Hepatocyte (in vitro differentiated cells): ENCODE measurements around the gene PHACTR3. TPM values are rescaled to one million over a fixed set of nuclear protein-coding genes. Genes with fewer than 3 reads are reported as not detected.
A peak's percentile ranks its signal among the peaks of the same experiment; 100 is the strongest.

Experiments used
- DNase-seq: peaks from one replicate; pipeline ENCODE4 v3.0.0-alpha.2; 2016; ENCODE audit warnings: low spot score
- H2AFZ ChIP-seq: fragments of 200-600 bp; sonication (generic); 2 replicates; pipeline ENCODE4 v1.6.0; 2016; ENCODE audit warnings: antibody characterized with exemption, mild to moderate bottlenecking
- H3K27ac ChIP-seq: fragments of 200-600 bp; sonication (generic); 2 replicates; pipeline ENCODE4 v1.5.1; 2016; ENCODE audit warnings: mild to moderate bottlenecking
- H3K27me3 ChIP-seq: fragments of 200-600 bp; sonication (generic); 2 replicates; pipeline ENCODE4 v1.6.1; 2016
- H3K36me3 ChIP-seq: fragments of 200-600 bp; sonication (generic); replicated peaks from 2 replicates; pipeline ENCODE4 v1.5.1; 2016; ENCODE audit warnings: low read depth; ENCODE audit not compliant: insufficient read depth
- H3K4me1 ChIP-seq: fragments of 200-600 bp; sonication (generic); 2 replicates; pipeline ENCODE4 v1.5.1; 2016; ENCODE audit warnings: mild to moderate bottlenecking, moderate library complexity; ENCODE audit not compliant: insufficient read depth
- H3K4me2 ChIP-seq: fragments of 200-600 bp; sonication (generic); 2 replicates; pipeline ENCODE4 v1.6.0; 2016
- H3K4me3 ChIP-seq: fragments of 200-600 bp; sonication (generic); 2 replicates; pipeline ENCODE4 v1.5.1; 2016; ENCODE audit warnings: mild to moderate bottlenecking
- H3K79me2 ChIP-seq: fragments of 200-600 bp; sonication (generic); 2 replicates; pipeline ENCODE4 v1.6.0; 2017; ENCODE audit warnings: mild to moderate bottlenecking
- H3K9me2 ChIP-seq: fragments of 200-600 bp; sonication (generic); replicated peaks from 2 replicates; pipeline ENCODE4 v1.6.0; 2017; ENCODE audit warnings: mild to moderate bottlenecking; ENCODE audit not compliant: insufficient read depth
- H3K9me3 ChIP-seq: fragments of 200-600 bp; sonication (generic); 2 replicates; pipeline ENCODE4 v1.5.1; 2016; ENCODE audit warnings: low read depth, mild to moderate bottlenecking
- H4K20me1 ChIP-seq: fragments of 200-600 bp; sonication (generic); 2 replicates; pipeline ENCODE4 v1.6.0; 2016; ENCODE audit warnings: mild to moderate bottlenecking; ENCODE audit not compliant: insufficient read depth, poor library complexity, severe bottlenecking
- EZH2 ChIP-seq: fragments of 200-600 bp; sonication (generic); IDR thresholded peaks from 2 replicates; pipeline ENCODE4 v1.6.1; 2016; ENCODE audit warnings: antibody characterized with exemption, mild to moderate bottlenecking, borderline replicate concordance
- EZH2phosphoT487 ChIP-seq: fragments of 200-600 bp; sonication (generic); IDR thresholded peaks from one replicate; pipeline ENCODE4 v1.6.1; 2018; ENCODE audit warnings: antibody characterized with exemption, mild to moderate bottlenecking, low read depth, moderate library complexity; ENCODE audit not compliant: unreplicated experiment, severe bottlenecking
- WGBS: methylation state at CpG from one replicate; pipeline ENCODE4 v1.1.6; 2016; ENCODE audit warnings: low lambda C conversion rate; ENCODE audit errors: missing lambda C conversion rate; 5-methylcytosine and 5-hydroxymethylcytosine counted together
- polyA plus RNA-seq: library from polyadenylated mRNA; unstranded; fragments of >200 nt; fragmentation: Nextera tagmentation; extraction: Ambion mirVana; gene quantifications from 2 replicates; pipeline ENCODE4 v1.2.1, GENCODE V29; 2016
- total RNA-seq: library from RNA; depleted of rRNA; stranded (reverse); fragments of >200 nt; gene quantifications from 2 replicates; pipeline ENCODE4 v1.2.3, GENCODE V29; 2014
- TF ChIP-seq, protein P1 (sequence below): fragments of 200-600 bp; sonication (generic); IDR thresholded peaks from 2 replicates; pipeline ENCODE4 v1.5.1; 2016; ENCODE audit warnings: antibody characterized with exemption, mild to moderate bottlenecking; ENCODE audit not compliant: poor library complexity

The PHACTR3 gene
- total and polyA plus RNA-seq, 2 experiments from 2014 or later, result 5.2 to 7.5 TPM

DNA sequence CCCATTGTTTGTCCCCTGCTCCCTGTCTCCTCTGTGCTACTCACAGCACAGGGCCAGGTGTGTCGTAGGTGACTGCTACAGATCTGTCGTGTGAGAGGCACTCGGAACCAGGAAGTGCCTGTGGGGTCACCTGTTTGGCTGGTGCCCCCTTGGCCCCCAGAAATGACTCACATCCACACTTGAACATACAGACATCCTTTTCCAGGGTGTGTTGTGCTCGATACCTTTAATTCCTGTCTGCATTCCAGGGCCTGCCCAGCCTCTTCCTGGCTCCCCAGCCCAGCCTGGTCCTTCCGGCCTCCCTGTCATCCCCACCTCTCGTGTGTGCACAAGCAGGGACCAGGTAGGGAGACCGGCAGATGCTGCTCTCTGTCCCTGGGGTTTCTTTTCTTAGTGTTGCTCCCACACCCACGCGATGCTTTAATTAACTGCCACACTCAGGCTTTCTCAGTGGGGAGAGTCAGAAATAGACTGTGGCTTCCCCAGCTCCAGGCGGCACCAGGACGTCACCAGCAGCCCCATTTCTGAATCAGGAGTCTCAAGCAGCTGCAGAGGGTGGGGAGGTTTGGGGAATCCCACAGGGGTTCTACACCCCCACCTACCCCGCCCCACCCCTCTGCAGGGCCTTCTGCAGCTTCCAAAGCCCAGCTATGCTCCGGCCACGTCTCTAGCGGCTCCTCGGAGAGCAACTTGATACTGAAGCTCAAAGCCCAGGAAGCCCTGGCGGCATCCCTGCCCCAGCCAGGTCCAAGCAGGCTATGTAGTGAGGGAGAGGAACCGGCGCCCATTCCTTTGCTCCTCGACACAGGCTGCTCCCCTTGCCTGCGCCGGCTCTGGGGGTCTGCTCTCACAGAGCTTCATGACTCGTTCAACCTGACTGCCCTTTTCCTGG is 226.9 kb downstream of the PHACTR3 start:
- TF ChIP-seq, protein P1, sequence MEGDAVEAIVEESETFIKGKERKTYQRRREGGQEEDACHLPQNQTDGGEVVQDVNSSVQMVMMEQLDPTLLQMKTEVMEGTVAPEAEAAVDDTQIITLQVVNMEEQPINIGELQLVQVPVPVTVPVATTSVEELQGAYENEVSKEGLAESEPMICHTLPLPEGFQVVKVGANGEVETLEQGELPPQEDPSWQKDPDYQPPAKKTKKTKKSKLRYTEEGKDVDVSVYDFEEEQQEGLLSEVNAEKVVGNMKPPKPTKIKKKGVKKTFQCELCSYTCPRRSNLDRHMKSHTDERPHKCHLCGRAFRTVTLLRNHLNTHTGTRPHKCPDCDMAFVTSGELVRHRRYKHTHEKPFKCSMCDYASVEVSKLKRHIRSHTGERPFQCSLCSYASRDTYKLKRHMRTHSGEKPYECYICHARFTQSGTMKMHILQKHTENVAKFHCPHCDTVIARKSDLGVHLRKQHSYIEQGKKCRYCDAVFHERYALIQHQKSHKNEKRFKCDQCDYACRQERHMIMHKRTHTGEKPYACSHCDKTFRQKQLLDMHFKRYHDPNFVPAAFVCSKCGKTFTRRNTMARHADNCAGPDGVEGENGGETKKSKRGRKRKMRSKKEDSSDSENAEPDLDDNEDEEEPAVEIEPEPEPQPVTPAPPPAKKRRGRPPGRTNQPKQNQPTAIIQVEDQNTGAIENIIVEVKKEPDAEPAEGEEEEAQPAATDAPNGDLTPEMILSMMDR, result no peak
- TF ChIP-seq EZH2, result no peak
- TF ChIP-seq EZH2phosphoT487, result no peak
- Histone ChIP-seq H3K4me2 (no peak overlapping the region), H4K20me1 (no peaks in the 10 kb centered on the region), H3K27ac (peak overlapping the region; percentile 78), H3K9me2 (no peaks in the 10 kb centered on the region), H3K4me1 (peaks cover 9% of the 10 kb centered on the region), H3K36me3 (no peaks in the 10 kb centered on the region), H2AFZ (no peak overlapping the region), H3K9me3 (no peaks in the 10 kb centered on the region), H3K4me3 (no peak overlapping the region), H3K79me2 (no peaks in the 10 kb centered on the region), H3K27me3 (no peaks in the 10 kb centered on the region)
- DNase-seq, result peak; percentile 78
- WGBS, result 75% methylated on average over 23 of the region's 23 CpGs

DNA sequence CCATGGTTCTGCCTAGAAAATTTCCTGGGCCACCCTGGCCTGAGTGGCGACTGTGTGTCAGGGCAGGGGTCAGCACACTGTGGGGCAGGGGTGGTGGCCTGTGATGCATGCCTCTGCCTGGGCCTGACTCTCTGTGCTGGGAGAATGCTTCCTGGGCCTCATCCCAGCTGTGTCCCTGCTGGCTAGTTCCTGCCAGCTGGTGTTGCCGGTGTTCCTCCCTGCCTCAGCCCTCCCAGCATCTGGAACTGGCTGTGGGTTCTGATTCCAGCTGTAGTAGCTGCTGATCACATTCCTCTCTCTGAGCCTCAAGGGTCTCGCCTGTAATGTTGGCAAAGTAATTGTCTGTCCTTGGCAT is 227.6 kb downstream of the PHACTR3 start:
- Histone ChIP-seq H4K20me1 (no peaks in the 10 kb centered on the region), H2AFZ (no peak overlapping the region), H3K27ac (peak overlapping the region; percentile 78), H3K27me3 (no peaks in the 10 kb centered on the region), H3K36me3 (no peaks in the 10 kb centered on the region), H3K9me2 (no peaks in the 10 kb centered on the region), H3K4me1 (peaks cover 9% of the 10 kb centered on the region), H3K79me2 (no peaks in the 10 kb centered on the region), H3K4me3 (no peak overlapping the region), H3K9me3 (no peaks in the 10 kb centered on the region), H3K4me2 (no peak overlapping the region)
- TF ChIP-seq, protein P1, result no peak
- TF ChIP-seq EZH2 (no peak), EZH2phosphoT487 (no peak)
- peak; percentile 6 for DNase-seq
- 69% methylated on average over 3 of the region's 3 CpGs for WGBS

DNA sequence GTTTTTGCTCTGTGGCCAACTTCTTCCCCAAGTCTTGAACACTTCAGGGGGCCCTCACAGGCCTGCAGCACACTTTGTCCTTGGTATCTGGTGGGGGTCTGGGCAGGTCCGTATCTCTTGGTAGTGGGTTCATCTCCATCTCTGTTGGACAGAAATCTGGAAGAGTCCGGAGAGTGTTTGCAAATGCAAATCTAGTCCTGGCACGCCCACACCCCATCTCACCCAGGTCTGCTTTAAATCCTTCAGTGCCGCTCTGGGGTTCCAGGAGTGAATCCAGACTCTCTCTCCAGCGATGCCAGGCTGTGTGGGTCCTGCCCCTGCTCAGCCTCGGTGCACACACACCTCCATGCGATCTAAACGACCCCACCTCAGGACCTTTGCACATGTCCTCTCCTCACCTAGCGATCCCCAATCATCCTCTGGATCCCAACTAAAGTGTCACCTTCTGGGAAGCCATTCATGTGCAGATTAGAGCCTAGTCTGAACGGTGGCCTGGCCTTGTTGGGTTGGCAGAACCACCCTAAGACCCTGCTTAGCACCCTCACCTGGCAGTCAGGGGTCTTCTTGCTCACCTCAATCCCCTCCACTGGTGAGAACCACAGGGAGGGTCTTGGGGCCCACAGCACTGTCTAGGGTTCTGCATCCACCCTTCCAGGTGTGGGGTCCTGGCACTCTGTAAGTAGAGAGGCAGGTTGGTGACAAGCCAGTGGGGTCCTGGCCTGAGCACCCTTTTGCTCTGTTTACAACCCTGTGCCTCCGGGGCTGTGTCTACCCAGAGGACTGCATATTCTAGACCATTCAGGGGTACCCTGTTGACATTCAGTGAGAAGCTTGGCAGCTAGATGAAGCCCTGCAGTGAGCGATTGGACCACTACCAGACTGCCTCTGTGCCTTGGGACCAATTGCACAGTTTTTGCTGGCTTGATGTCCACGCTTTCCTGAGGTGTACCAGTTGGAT is 228.3 kb downstream of the PHACTR3 start:
- WGBS, result 87% methylated on average over 13 of the region's 13 CpGs
- H3K36me3 ChIP-seq, result no peaks in the 10 kb centered on the region
- TF ChIP-seq EZH2phosphoT487 (no peak), EZH2 (no peak)
- TF ChIP-seq, protein P1, result no peak
- H2AFZ ChIP-seq, result no peak overlapping the region
- no peak overlapping the region for H3K4me3 ChIP-seq
- no peak overlapping the region for H3K4me2 ChIP-seq
- no peak overlapping the region for H3K27ac ChIP-seq
- no peaks in the 10 kb centered on the region for H3K9me2 ChIP-seq
- H3K27me3 ChIP-seq, result no peaks in the 10 kb centered on the region
- H4K20me1 ChIP-seq, result no peaks in the 10 kb centered on the region
- H3K79me2 ChIP-seq, result no peaks in the 10 kb centered on the region
- no peaks in the 10 kb centered on the region for H3K9me3 ChIP-seq
- peak; percentile 2 for DNase-seq
- H3K4me1 ChIP-seq, result peaks cover 8% of the 10 kb centered on the region
